ENCODE data around the gene RGS7. TPM values are rescaled to one million over a fixed set of nuclear protein-coding genes. Genes with fewer than 3 reads are reported as not detected.

The RGS7 gene
- total RNA-seq, 2 experiments from 2014 or later = not detected

DNA sequence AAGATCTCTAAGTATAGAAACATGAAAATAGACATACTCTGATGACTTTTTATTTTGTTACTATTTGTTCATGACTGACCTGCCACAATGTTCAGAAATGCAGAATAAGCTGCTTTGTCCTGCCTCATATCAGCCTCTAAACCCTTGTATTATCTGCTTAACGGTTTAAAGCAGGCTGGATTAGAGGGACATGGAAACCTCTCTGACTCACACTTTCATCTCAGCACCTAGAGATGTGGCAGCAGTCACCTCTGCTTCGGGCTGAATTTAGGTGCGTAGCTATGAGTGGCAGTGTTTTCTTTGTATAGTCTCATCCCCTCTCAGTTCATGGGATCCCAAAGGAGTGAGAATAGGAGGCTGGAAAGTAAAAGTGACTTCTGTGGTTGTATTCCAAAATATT lies 255.4 kb downstream of the RGS7 start:
- intact Hi-C loops (cut with micrococcal nuclease; ENCODE audit: unreplicated experiment) = no loop called here
- no peaks in the 10 kb centered on the region for H3K4me1 ChIP-seq (ENCODE audit: insufficient read depth, low read length, poor library complexity, severe bottlenecking)
- no peak overlapping the region for H3K4me3 ChIP-seq (ENCODE audit: low read depth, low read length, poor library complexity, severe bottlenecking)
- H3K9me2 ChIP-seq (ENCODE audit: insufficient read depth, low read length) = no peaks in the 10 kb centered on the region
- no peaks in the 10 kb centered on the region for H3K79me2 ChIP-seq (ENCODE audit: insufficient read depth, low read depth, low read length)
- no peak overlapping the region for H2AFZ ChIP-seq (ENCODE audit: low read length)
- no peak for DNase-seq (ENCODE audit: low spot score)
- TF ChIP-seq EZH2phosphoT487 (IDR thresholded peaks at IDR 0.05; ENCODE audit: borderline replicate concordance, low read depth, low read length) = no peak
- no peak for TF ChIP-seq CTCF (conservative IDR thresholded peaks at IDR 0.05; ENCODE audit: low read length)
- ChIA-PET POLR2A (interaction anchor here (0.6 kb wide), 1 partner anchor 12 kb away, joined by 3 read pairs; no protein-coding TSS in a partner anchor), CTCF (ENCODE audit: unreplicated experiment) (no interaction called here)
- no peak overlapping the region for H3K4me2 ChIP-seq (ENCODE audit: low read length)
- H3K27ac ChIP-seq (ENCODE audit: low read depth, low read length, poor library complexity, severe bottlenecking) = no peak overlapping the region
- no peaks in the 10 kb centered on the region for H4K20me1 ChIP-seq (ENCODE audit: insufficient read depth, low read length)
- no TSS peak for BruUV-seq (replicated peaks)
- H3K36me3 ChIP-seq (ENCODE audit: insufficient read depth, low read length) = no peaks in the 10 kb centered on the region
- no peaks in the 10 kb centered on the region for H3K9me3 ChIP-seq (ENCODE audit: low read length)

- POLR2A ChIA-PET = interaction anchor here (1.0 kb wide), 1 partner anchor 29 kb away, joined by 3 read pairs; no protein-coding TSS in a partner anchor
- H2AFZ ChIP-seq (ENCODE audit: low read length) = no peak overlapping the region
- no peak overlapping the region for H3K4me3 ChIP-seq (ENCODE audit: low read depth, low read length, poor library complexity, severe bottlenecking)
- H3K36me3 ChIP-seq (ENCODE audit: insufficient read depth, low read length) = no peaks in the 10 kb centered on the region
- CTCF ChIA-PET (ENCODE audit: unreplicated experiment) = no interaction called here
- no peak overlapping the region for H3K4me2 ChIP-seq (ENCODE audit: low read length)
- no peaks in the 10 kb centered on the region for H3K9me3 ChIP-seq (ENCODE audit: low read length)
- no peaks in the 10 kb centered on the region for H3K4me1 ChIP-seq (ENCODE audit: insufficient read depth, low read length, poor library complexity, severe bottlenecking)
- H3K27ac ChIP-seq (ENCODE audit: low read depth, low read length, poor library complexity, severe bottlenecking) = no peak overlapping the region
- no TSS peak for BruUV-seq (replicated peaks)
- intact Hi-C loops (cut with micrococcal nuclease; ENCODE audit: unreplicated experiment) = no loop called here
- H3K79me2 ChIP-seq (ENCODE audit: insufficient read depth, low read depth, low read length) = no peaks in the 10 kb centered on the region
- no peaks in the 10 kb centered on the region for H4K20me1 ChIP-seq (ENCODE audit: insufficient read depth, low read length)
- TF ChIP-seq EZH2phosphoT487 (IDR thresholded peaks at IDR 0.05; ENCODE audit: borderline replicate concordance, low read depth, low read length) (no peak), CTCF (conservative IDR thresholded peaks at IDR 0.05; ENCODE audit: low read length) (no peak)
- H3K9me2 ChIP-seq (ENCODE audit: insufficient read depth, low read length) = no peaks in the 10 kb centered on the region
- DNase-seq (ENCODE audit: low spot score) = no peak
Measured at GRCh38 chr1:241097479-241097878, 259.5 kb downstream of the RGS7 start.

DNA sequence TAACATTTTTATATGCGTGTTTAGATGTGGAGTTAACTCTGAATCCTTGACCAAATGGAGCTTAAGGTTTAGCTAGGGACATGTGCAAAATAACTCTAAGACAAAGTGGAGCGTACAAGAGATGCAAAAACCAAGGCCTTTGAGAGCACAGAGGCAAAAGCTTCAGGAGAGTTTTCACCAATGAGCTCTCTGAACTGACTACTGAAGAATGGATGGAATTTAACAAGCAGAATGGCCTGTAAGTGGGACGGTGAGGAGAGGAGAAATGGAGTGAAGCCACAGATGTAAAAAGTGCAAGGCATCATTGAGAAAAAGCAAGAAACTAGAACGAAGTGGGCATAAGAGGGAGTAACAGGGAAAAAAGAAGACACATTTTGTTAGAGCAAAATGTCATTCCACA lies 260.0 kb downstream of the RGS7 start:
- no peak overlapping the region for H3K4me2 ChIP-seq (ENCODE audit: low read length)
- no peaks in the 10 kb centered on the region for H4K20me1 ChIP-seq (ENCODE audit: insufficient read depth, low read length)
- TF ChIP-seq CTCF (conservative IDR thresholded peaks at IDR 0.05; ENCODE audit: low read length) (no peak), EZH2phosphoT487 (IDR thresholded peaks at IDR 0.05; ENCODE audit: borderline replicate concordance, low read depth, low read length) (no peak)
- no peak overlapping the region for H3K27ac ChIP-seq (ENCODE audit: low read depth, low read length, poor library complexity, severe bottlenecking)
- no peak overlapping the region for H3K4me3 ChIP-seq (ENCODE audit: low read depth, low read length, poor library complexity, severe bottlenecking)
- no peaks in the 10 kb centered on the region for H3K9me3 ChIP-seq (ENCODE audit: low read length)
- no peak for DNase-seq (ENCODE audit: low spot score)
- no peaks in the 10 kb centered on the region for H3K79me2 ChIP-seq (ENCODE audit: insufficient read depth, low read depth, low read length)
- no peaks in the 10 kb centered on the region for H3K9me2 ChIP-seq (ENCODE audit: insufficient read depth, low read length)
- POLR2A ChIA-PET = interaction anchor here (0.7 to 1.1 kb wide), 4 partner anchors 8 to 117 kb away, joined by 3 read pairs; no protein-coding TSS in a partner anchor
- H3K4me1 ChIP-seq (ENCODE audit: insufficient read depth, low read length, poor library complexity, severe bottlenecking) = no peaks in the 10 kb centered on the region
- H3K36me3 ChIP-seq (ENCODE audit: insufficient read depth, low read length) = no peaks in the 10 kb centered on the region
- BruUV-seq (replicated peaks) = no TSS peak
- no peak overlapping the region for H2AFZ ChIP-seq (ENCODE audit: low read length)
- CTCF ChIA-PET (ENCODE audit: unreplicated experiment) = no interaction called here
- intact Hi-C loops (cut with micrococcal nuclease; ENCODE audit: unreplicated experiment) = no loop called here
